NCI-H1105 treated with DMSO at 0.1 percent for 48 hours (cell line): ENCODE data around the gene VAV2.

ENCODE experiments used
- DNase-seq: peaks from one replicate; lab custom pipeline; 2025; lab: John Stamatoyannopoulos, UW

VAV2 gene

GRCh38 chr9:134028076-134028475 lies 36.0 kb upstream of the VAV2 start:
- DNase-seq = no peak

DNA sequence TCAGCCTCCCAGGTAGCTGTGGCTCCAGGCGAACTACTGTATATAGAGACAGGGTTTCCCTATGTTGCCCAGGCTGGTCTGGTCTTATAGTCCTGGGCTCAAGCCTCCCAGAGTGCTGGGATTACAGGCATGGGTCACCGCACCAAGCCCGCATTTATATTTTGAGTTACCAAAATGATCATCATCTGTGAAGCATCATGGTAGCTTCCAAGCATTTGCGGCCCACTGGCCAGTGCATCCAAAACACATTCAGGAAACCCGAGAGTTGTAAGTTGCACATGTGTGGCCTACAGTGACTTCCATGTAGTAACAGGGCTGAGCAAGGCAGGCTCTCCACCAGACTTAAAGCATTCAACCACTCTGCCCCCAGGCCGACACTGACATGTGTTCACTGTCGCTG lies 35.4 kb upstream of the VAV2 start:
- no peak for DNase-seq

DNA sequence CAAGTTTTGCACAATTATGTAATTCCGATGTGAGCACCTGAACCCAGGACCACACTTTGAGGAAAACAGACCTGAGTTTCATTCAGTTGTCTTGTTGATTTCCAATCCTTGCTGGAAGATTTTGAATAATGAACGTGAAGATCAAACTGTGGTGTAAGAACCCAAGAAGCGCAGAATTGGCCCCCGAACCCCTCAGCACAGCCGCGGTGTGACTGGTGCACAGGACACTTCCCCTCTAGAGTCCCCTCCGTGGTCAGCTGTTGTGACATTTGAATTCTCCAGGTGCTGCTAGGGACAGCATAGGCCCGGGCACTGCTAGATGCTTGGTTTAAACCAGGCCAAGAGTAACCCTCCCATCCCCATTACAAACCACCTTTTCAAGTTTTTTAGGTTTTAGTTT lies 34.9 kb upstream of the VAV2 start:
- no peak for DNase-seq

DNA sequence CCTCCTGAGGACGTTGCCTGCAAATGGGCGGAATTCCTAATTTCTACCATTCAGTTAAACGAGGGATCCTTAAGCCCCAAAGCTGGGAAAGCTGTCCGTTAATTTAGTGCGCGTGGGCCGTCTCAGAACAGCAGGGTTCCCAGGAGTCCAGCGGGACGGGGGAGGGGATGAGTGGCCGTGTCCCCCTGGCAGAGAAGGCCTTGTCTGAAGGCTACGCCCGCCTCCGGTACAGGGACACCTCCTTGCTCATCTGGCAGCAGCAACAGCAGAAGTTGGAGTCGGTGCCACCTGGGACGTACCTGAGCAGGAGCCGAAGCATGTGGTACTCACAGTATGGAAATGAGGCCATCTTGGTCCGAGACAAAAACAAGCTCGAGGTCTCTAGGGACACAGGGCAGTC lies 34.5 kb upstream of the VAV2 start:
- DNase-seq = no peak

DNA sequence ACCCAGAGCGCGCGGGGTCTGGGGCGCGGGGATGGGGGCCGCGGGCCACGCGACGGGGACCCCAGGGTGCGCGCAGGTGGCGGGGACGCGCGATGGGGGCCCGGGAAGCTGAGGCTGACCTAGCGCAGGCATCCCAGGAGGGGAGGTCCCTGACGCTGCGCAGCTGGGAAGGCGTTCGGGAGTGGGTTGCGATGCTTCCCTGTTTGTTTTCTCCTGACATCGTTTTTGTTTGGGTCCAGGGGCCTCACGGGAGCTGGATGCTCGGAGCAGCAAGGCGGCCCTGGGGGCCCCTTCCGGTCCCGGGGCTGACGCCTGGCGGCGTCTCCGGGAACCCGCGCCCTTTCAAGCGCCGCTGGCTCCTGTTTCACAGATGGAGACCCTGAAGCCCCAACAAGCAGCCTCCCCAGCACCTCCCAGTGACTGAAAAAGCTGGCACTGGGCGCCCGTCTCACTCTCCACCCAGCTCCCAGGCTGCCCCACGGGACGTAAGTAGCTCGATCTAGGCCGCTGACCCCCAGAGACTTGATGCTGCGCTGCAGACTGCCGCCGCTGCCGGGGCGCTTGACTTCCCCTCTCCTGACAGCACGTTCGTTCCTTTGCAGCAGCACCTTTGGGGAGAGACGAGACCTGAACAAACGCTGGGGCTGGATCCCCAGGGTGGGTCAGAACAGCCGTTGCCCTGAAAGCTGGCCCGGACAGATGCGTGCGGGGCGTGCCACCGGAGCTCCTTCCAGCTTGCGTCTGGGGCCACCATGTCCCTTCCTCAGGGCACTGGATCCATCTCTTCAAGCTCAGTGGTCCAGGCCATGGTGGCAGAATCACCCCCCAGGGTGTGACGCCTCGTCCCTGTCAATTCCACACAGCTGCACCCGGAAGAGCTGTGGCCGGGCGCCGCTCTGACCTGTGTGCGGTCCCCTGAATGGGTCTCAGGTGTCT lies 33.8 kb upstream of the VAV2 start:
- DNase-seq = peak; percentile 32

DNA sequence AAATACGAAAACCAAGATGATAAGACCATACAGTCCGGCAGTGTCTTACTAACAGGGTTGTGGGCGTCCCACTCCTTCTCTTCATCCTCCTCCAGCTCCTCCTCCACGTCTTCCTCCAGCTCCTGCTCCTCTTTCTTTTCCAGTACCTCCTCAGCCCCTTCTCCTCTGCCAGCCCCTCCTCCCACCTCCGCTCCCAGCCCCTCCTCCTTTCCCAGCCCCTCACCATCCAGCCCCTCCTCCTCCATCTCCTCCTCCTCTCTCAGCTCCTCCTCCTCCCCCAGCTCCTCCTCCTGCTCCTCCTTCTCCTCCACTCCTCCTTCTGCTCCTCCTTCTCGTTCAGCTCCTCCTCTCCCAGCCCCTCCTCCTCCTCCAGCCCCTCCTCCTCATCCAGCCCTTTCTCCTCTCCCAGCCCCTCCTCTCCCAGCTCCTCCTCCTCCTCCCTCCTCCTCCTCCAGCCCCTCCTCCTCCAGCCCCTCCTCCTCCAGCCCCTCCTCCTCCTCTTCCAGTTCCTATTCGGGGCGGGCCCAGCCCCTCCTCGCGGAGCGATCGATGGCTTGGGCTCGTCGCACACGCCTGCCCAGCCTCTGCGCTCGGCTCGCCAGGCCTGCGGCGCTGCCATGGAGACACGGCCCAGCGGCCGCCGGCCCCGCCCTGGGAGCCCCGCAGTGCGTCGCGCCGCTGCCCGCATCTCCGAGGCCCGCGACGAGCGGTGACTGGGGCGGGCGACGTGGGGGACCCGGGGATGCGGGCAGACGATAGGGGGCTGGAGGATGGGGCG lies 32.9 kb upstream of the VAV2 start, which contains the start of gene BRD3OS:
Gene BRD3OS, plus strand, starts transcription at position 654 of the 778 bp plus-strand sequence. CDS start 1,267 bp downstream, outside the sequence.
- DNase-seq = peak; percentile 98

- no peak for DNase-seq
Observed at GRCh38 chr9:134024214-134024792, 32.2 kb upstream of the VAV2 start.

DNA sequence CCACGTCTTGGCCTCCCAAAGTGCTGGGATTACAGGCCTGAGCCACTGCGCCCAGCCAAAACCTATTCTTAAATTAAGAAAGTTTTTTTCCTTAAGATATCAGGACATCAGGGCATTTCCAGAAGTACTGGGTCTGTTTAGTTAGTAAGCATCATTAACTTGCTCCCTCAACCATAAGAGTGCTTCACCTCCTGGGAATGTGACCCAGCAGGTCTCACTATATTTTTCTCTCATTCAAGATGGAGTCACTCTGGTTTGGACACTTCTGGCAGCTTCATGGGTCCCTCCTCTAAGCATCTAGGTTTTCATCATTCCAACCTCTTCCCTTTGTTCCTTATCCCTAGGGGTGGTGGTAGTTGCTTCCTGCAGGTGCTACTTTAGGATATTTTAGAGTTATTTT lies 22.8 kb upstream of the VAV2 start:
- DNase-seq = no peak

- DNase-seq = no peak
Observed at GRCh38 chr9:134011401-134011800, 19.3 kb upstream of the VAV2 start.

GRCh38 chr9:134010310-134011173 lies 18.4 kb upstream of the VAV2 start:
- DNase-seq = no peak

- DNase-seq = no peak
Observed at GRCh38 chr9:134007571-134007970, 15.4 kb upstream of the VAV2 start.

DNA sequence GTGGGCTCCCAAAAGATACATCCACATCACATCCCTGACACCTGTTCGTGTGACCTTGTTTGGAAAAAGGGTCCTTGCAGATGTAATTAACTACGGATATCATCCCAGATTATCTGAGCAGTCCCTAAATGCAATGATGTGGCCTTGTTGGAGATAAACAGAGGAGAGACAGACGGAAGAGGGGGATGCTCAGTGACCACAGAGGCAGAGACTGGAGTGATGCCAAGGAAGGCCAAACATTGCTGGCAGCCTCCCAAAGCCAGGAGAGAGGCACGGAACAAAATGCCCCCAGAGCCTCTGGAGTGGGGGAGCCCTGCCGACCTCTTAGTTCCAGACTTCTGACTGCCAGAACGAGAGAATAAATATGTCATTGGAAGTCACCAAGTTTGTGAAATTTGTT lies 15.0 kb upstream of the VAV2 start:
- peak; percentile 63 for DNase-seq

- DNase-seq = no peak
Observed at GRCh38 chr9:134005381-134005780, 13.3 kb upstream of the VAV2 start.

DNA sequence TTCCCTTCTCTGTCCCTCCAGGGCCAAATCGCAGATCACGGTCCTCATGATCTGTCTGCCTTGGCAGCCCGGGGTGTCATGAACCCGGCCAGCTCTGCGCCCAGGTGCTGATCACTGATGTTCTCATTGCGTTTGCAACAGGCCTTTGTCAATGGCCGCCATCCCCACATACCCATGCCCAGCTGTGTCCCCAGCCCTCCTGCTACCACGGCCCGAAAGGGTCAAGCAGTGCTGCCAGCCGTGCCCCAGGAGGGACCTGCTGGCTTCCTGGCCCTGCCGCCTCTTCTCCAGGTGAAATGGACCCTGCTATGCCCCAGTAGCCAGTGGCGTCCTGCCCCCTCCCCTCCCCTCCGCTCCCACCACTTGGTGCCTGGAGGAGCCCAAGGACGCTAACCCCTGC lies 12.8 kb upstream of the VAV2 start:
- DNase-seq = no peak

- no peak for DNase-seq
Observed at GRCh38 chr9:134004131-134004873, 12.2 kb upstream of the VAV2 start.

DNA sequence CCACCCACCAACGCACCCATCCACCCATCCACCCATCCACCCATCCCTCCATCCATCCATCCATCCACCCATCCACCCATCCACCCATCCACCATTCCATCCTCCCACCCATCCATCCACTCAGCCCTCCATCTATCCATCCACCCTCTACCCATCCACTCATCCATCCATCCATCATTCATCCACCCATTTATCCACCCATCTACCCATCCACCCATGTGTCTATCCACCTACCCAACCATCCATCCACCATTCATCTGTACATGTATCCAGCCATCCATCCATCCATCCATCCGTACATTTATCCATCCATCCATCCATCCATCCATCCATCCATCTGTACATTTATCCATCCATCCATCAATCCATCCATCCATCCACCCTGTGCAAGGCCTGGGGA lies 11.1 kb upstream of the VAV2 start:
- no peak for DNase-seq

DNA sequence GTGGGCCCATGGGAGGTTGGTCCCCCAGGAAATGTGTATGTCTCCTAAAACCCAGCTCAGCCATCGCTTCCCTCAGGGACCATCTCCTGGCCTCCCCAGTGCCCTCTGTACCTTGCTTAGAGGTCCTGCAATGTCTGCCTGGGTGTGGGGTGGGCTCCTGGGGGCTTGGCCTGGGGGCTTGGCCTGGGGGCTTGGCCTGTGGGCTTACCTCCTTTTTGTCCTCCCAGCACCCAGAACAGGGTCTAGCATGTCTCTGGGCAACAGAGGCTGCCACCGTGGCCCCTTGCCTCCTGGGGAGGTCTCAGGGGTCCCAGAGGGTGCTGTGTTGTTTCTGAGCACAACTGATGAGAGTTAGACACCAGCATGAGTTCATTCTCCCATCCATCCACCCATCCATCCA lies 10.7 kb upstream of the VAV2 start:
- DNase-seq = no peak

DNA sequence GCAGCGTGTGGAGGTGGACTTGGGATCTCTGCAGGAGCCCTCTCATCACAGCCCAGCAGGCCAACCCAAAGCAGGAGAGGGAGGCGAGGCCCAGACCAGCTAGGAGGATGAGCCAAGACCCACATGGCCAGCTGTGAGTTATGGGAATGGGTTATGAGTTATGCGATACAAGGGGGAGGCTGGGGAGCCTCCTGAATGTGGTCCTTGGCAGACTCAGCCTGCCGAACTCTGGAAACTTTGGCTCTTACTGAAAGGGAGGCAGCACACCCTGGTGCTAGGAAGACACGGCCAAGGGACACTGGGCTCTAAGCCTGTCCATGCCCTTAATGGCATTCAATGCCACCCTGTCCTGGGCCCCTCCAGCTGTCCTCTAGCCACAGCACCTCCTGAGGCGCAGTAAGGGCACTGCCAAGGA lies 7.7 kb upstream of the VAV2 start:
- no peak for DNase-seq

- no peak for DNase-seq
Observed at GRCh38 chr9:133998915-133999595, 6.9 kb upstream of the VAV2 start.

DNA sequence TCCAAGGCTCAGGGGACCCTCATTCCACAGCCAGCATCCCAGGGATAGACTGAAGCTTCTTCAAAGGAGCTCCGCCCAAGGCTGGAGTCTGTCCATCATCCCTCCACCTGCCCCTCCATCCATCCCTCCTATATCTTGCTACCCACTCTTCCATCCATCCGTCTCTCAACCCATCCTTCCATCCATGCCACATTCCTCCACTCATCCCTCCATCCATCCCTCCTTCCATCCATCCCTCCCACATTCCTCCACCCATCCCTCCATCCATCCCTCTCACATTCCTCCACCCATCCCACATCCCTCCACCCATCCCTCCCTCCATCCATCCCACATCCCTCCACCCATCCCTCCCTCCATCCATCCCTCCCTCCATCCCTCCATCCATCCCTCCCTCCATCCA lies 5.5 kb upstream of the VAV2 start:
- DNase-seq = no peak
